LHCN-M2 (cell line): ENCODE results near the gene RNU6-9. TPM values are rescaled to one million over a fixed set of nuclear protein-coding genes. Genes with fewer than 3 reads are reported as not detected.
A peak's percentile ranks its signal among the peaks of the same experiment; 100 is the strongest.
"Not testable (repeated sequence)": the region's sequence is repeated elsewhere in the genome, so short reads cannot be mapped to it uniquely, and the experiment has no call there.

ENCODE experiments used
- DNase-seq: peaks from one replicate; pipeline ENCODE4 v3.0.0-alpha.2; 2012; ENCODE audit warnings: low read depth
- total RNA-seq: library from RNA; depleted of rRNA; stranded (reverse); fragments of >200 nt; gene quantifications from 2 replicates; pipeline ENCODE4 v1.2.3, GENCODE V29; 2014

The RNU6-9 gene
- total RNA-seq, 1 experiment from 2014 or later: not detected

- not testable (repeated sequence) for DNase-seq
Observed at GRCh38 chr19:877992-878660, 15.2 kb upstream of the RNU6-9 start.

DNA sequence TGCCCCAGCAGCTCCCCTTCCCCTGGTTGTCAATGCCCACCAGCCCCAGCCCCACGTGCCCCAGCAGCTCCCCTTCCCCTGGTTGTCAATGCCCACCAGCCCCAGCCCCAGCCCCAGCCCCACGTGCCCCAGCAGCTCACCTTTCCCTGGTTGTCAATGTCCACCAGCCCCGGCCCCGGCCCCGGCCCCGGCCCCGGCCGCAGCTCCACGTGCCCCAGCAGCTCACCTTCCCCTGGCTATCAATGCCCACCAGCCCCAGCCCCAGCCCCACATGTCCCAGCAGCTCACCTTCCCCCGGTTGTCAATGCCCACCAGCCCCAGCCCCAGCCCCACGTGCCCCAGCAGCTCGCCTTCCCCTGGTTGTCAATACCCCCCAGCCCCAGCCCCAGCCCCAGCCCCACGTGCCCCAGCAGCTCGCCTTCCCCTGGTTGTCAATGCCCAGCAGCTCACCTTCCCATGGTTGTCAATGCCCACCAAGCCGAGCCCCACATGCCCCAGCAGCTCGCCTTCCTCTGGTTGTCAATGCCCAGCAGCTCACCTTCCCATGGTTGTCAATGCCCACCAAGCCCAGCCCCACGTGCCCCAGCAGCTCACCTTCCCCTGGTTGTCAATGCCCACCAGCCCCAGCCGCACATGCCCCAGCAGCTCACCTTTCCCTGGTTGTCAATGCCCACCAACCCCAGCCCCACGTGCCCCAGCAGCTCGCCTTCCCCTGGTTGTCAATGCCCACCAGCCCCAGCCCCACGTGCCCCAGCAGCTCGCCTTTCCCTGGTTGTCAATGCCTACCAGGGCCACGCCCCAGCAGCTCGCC is 14.3 kb upstream of the RNU6-9 start:
- DNase-seq: not testable (repeated sequence)

DNA sequence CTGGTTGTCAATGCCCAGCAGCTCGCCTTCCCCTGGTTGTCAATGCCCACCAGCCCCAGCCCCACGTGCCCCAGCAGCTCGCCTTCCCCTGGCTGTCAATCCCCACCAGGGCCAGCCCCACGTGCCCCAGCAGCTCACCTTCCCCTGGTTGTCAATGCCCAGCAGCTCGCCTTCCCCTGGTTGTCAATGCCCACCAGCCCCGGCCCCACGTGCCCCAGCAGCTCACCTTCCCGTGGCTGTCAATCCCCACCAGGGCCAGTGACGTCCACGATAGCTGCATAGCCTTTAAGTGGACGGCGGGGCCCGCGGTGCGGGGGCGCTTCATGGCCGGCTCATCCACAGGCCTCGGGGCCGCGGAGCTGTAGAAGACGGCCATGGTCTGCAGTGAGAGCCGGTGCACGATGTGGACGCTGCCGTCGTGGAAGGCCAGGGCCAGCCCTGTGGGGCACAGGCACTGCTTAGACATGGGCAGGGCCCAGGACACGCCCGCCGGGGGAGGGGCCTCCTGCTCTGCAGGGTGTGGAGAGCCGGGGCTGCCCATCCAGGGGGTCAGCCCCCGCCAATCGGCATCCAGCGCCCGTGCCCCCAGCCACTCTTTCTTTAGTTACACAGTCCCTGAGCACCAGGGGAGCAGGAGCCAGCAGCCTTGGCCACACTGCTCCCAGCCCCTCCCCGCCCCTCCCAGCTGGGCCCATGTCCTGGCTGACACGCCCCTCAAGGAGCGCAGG is 13.4 kb upstream of the RNU6-9 start:
- DNase-seq: no peak

GRCh38 chr19:881385-882071 is 11.8 kb upstream of the RNU6-9 start:
- DNase-seq: no peak

- DNase-seq: no peak
Observed at GRCh38 chr19:882871-883497, 10.3 kb upstream of the RNU6-9 start.

- DNase-seq: no peak
Observed at GRCh38 chr19:883661-884211, 9.5 kb upstream of the RNU6-9 start.

DNA sequence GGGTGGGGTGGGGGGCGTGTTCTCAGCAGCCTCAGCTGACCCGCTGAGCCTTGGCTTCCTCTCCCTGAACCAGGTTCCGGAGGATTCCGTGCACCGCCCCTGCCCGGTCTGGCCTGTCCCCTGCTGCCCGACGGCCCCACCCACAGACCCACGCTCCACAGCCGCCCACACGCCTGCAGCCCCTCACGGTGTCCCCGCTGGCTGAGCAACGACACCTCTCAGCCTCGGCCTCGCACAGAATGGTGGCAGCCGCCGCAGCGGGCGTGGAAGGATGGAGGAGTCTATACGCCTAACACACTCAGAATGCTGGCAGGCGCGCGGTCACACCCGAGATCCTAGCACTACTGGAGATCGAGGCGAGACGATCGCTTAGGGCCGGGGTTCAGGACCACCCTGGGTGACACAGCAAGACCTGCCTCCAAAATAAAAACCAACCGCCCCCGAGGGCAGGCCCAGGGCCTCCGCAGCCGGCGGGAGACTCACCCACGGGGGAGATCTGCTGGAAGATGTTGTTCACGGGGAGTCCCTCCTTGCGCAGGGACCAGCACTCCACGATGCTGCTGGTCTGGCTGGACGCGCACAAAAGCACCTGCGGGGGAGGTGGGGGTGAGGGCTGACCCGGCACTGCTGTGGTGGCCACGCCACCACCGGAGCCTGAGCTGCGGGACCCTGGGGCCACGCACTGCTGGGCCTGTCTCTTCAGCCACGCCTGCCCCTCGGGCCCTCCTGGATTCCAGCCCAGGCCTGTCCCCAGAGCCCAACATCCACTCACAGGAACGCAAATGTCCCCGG is 8.7 kb upstream of the RNU6-9 start:
- no peak for DNase-seq

DNA sequence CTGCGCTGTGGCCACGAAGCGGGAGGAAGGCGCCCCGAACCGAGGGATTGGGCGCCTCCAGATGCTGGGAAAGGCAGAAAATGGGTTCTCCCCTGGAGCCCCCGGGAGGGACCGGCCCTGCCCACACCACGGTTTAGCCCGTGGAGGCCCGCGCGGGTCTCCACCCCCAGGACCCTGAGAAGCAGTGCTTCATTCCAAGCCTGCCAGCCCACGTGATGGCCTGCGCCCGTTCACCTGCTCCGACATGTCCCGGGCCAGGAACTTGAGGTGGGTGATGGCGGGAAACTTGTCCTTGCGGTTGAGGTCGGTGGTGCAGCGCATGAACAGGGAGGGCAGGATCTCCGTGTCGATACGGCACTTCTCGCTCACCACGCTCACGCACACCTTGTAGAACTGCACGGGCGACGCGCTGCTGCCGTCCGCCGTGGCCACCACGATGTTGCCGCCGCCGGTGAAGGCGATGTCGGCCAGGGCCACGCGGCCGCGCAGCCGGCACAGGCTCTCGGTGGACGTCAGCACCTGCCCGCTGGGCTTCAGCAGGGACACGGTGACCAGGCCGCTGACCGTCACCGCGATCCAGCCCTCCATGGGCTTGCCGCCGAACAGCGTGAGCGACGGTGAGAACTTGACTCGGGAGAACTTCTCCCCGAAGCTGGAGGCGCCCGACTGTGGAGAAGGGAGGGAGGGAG is 7.6 kb upstream of the RNU6-9 start:
- no peak for DNase-seq

DNA sequence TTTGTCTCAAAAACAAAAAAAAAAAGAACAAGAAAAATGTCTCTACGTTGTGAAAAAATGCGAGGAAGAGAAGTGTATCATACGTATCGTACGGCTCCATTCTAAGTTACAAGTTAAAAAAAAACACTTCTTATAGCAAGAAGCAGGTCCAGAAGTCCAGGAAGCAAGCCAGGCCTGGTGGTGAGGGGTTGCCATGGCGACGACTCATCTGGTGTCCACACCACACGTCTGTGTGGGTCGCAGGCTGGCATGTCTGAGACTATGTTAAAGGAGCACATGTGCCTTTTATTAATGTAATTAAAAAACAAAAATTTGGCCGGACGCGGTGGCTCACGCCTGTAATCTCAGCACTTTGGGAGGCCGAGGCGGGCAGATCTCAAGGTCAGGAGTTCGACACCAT is 6.2 kb upstream of the RNU6-9 start:
- DNase-seq: peak; percentile 60

DNA sequence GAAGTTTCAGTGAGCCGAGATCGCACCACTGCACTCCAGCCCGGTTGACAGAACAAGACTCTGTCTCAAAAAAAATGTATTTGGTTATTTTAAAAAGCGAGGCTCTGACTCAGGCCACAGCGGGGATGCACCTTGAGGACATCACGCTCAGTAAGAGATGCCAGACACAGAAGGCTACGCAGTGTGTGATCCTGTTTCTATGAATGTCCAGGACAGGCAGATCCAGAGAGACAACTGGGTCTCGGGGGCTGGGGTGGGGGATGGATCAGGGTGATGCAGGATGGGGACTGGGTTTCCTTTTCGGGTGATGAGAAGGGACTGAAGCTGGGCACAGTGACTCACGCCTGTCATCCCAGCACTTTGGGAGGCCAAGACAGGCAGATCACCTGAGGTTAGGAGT is 5.7 kb upstream of the RNU6-9 start:
- no peak for DNase-seq

GRCh38 chr19:888581-889385 is 4.5 kb upstream of the RNU6-9 start:
- DNase-seq: no peak

GRCh38 chr19:889662-890295 is 3.5 kb upstream of the RNU6-9 start:
- DNase-seq: no peak

DNA sequence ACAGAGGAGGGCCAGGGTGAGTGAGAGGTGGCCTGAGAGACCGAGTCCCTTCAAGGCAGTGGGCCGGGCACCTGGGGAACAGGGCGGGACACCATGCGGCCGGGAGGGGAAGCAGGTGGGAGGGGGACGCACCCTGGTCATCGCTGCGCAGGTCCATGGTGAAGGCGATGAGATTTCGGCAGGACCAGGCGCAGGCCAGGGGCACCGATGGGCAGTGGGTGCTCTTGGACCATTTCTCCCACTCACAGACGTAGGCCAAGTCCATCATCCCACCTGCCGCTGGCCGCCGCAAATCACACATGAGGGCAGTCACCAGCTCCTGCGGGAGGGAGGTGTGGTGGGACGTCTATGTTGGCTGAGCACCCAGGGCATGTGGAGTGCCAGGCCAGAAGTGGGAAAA is 2.5 kb upstream of the RNU6-9 start:
- DNase-seq: no peak

DNA sequence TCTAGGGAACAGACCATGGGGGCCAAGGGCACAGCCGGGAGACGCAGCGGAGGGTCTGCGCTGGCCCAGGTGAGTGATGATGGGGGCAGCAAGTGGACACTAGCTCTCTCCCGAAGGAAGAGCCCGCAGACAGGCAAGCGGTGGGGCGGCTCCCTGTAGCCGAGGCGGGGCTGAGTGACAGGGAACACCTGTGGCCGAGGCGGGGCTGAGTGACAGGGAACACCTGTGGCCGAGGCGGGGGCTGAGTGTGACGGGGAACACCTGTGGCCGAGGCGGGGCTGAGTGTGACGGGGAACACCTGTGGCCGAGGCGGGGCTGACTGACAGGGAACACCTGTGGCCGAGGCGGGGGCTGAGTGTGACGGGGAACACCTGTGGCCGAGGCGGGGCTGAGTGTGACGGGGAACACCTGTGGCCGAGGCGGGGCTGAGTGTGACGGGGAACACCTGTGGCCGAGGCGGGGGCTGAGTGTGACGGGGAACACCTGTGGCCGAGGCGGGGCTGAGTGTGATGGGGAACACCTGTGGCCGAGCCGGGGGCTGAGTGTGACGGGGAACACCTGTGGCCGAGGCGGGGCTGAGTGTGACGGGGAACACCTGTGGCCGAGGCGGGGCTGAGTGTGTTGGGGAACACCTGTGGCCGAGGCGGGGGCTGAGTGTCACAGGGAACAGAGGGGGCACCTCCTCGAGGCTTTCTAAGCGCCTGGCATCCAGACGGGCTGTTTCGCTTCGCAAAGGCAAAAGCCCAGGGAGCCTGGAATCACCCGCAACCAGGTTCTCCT is 1.7 kb upstream of the RNU6-9 start:
- not testable (repeated sequence) for DNase-seq

DNA sequence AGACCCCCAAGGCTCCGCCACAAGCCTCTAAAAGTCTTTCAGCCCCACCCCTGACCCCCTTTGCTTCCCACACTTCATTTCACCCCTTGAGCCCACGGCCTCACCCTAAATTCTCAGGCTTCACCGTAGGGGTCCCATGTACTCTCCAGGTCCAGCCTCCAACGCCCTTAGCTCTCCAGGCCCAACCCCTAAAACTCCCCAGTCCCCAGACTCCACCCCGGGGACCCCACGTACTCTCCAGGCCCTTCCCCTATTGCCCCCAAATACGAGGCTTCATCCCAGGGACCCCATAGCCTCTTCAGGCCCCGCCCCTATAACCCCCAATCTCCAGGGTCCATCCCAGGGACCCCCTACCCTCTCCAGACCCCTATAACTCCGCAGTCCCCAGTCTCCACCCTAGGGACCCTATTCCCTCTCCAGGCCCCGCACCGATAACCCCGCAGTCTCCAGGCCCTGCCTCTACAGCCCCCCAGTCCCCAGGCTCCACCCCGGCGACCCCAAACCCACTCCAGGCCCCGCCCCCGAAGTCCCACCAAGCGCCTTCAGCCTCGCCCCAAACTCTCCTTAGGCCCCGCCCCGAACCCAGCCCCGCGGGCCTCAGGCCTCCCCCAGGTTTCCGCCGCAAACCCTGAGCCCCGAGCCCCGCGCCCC is 916 bp upstream of the RNU6-9 start:
- DNase-seq: no peak

DNA sequence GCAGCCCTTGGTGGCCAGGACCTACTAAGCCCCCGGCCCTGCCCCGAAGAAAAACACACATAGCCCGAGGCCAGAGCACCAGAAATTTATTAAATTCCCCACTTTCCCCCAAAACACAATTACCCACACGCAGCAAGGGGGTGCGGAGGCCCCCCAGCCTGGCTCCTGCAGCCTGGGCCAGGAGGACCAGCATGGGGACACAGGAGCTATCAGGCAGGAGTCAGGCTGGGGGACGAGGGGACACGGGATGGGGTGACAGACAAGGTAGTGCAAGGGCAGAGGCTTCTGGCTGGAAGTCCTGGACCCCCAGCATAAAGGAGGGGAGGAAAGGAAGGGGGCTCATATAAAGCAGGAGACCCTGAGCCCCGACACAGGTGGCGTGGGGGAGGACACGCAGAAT is 3.1 kb downstream of the RNU6-9 start:
- no peak for DNase-seq

DNA sequence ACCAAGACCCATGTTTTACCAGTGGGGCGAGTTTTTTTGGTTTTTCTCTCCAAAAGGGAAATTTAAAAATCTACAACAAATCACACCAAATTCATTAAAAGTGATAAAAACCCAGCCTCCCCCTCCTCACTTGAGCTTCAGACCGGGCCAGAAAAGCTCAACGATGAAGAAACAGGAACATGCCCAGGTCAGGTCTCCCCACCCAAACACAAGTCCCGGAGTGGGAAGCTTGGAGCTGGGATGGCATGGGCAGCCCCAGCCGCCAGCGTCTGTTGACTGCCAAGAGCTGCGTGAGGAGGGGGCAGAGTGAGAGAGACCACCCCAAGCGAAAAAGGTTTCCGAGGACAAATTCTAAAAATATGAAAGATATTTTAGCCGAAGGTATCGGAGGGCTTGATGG is 3.7 kb downstream of the RNU6-9 start:
- no peak for DNase-seq
